Loucy (cell line): ENCODE measurements around the gene ADGRL3.

Experiments used
- EZH2phosphoT487 ChIP-seq: fragments of 200-600 bp; IDR thresholded peaks from 2 replicates; pipeline ENCODE4 v1.6.1; 2018; ENCODE audit warnings: antibody characterized with exemption, mild to moderate bottlenecking, moderate library complexity, borderline replicate concordance
- TF ChIP-seq, protein P1 (sequence below): fragments of 200-600 bp; sonication (generic); conservative IDR thresholded peaks from 2 replicates; pipeline ENCODE4 v1.5.1; 2014; ENCODE audit warnings: mild to moderate bottlenecking, antibody characterized with exemption, low read length

DNA sequence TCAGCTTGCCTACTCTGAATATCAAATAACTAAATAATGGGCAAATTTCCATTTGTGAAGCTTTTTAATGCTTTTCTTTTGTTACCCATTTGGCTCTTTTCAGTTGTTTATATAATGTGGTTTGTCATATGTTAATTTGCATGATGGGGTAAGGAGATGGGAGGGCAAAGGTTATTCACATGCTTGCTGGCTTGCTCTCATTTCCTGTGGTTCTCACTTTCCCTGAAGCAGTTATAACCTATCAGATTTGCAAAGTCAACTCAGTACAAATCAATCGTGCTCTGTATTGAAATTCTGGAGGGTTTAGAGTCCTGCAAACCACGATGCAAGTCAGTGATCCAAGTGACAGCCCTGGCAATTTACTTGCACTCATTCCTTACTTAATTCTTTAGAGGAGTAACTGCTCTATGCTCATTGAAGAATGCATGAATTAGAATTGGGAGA, 711.2 kb downstream of the ADGRL3 start:
- TF ChIP-seq, protein P1, sequence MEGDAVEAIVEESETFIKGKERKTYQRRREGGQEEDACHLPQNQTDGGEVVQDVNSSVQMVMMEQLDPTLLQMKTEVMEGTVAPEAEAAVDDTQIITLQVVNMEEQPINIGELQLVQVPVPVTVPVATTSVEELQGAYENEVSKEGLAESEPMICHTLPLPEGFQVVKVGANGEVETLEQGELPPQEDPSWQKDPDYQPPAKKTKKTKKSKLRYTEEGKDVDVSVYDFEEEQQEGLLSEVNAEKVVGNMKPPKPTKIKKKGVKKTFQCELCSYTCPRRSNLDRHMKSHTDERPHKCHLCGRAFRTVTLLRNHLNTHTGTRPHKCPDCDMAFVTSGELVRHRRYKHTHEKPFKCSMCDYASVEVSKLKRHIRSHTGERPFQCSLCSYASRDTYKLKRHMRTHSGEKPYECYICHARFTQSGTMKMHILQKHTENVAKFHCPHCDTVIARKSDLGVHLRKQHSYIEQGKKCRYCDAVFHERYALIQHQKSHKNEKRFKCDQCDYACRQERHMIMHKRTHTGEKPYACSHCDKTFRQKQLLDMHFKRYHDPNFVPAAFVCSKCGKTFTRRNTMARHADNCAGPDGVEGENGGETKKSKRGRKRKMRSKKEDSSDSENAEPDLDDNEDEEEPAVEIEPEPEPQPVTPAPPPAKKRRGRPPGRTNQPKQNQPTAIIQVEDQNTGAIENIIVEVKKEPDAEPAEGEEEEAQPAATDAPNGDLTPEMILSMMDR = no peak
- no peak for TF ChIP-seq EZH2phosphoT487
